Measurements from ENCODE around the gene BMP8A.

BMP8A gene

DNA sequence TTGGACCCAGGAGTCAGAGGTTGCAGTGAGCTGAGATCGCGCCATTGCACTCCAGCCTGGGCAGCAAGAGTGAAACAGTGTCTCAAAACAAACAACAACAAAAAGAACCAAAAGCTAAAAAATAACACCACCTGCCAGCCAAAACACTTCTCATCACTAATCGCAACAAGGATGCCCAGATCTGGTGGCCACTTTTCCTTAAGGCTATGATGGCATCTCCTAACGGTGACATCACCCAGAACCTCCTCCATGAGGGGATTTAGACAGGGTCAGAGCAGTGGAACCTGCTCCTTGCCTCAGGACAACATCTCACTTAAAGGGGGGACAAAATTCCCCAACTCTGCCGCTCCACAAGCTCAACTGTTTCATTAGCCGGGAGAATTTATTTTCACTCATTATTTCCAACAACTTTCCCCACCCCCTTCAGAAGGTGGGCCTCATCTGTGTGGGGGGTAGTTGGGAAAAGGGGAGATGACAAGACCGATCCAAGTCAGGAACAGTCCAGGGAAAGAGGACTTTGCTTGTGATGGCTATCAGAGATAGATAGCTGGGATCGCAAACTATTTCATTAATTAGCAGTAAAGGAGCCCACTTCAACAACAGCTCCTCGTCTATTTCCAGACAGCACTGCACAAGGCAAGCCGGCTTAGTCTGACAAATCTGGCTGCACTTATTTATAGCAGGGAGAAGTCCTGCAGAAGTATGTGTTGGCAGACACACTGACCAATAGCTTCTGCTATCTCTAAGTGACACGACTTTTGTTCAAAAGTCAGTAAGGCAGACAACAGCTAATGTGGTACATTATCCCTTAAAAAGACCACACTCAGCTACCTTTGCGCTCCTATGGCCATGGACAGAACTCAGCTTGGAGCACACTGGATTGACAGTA lies 82.5 kb downstream of the BMP8A start:
- no peak for DNase-seq

DNA sequence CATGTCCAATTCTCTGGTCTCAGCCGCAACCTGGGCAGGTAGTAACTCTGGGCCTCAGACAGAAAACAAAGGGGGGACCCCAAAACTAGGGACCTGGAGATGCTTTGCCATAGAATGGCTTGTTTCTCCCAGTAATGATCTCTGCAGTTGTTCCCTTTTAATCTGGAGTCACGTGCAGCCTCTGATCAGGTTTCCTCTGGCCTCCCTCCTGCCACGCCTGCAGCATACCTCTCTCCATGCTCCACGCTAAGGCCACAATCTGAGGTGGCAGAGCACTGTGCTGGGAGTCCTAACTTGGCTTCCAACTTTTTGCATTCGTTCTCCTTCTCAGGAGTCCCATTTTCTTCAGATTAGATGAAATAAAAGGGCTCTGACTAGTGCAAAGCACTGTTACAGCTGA lies 83.2 kb downstream of the BMP8A start:
- DNase-seq, result no peak

All from NK-92 treated with Interleukin-12 subunit alpha and Interleukin-12 subunit beta, amount 100 ng/mL, for 24 hours (cell line).